Right renal pelvis (tissue), 4 donors: ENCODE data around the gene BBS2. TPM values are rescaled to one million over a fixed set of nuclear protein-coding genes. Genes with fewer than 3 reads are reported as not detected.
A peak's percentile ranks its signal among the peaks of the same experiment; 100 is the strongest.

ENCODE experiments used
- DNase-seq, 4 donors: peaks; one replicate each; pipeline ENCODE4 v3.0.0-alpha.2; 2013; ENCODE audit warnings: low read depth in 4 of 4, low spot score in 3 of 4, missing footprints in 1 of 4
- polyA plus RNA-seq, 4 donors: library from polyadenylated mRNA; unstranded; fragments of 120-200 nt; gene quantifications; one replicate each; pipeline ENCODE4 v1.2.1, GENCODE V29; 2013; ENCODE audit not compliant: insufficient read length in 4 of 4

The BBS2 gene
- polyA plus RNA-seq, 4 donors: 82.2 to 115 (median 104) TPM

DNA sequence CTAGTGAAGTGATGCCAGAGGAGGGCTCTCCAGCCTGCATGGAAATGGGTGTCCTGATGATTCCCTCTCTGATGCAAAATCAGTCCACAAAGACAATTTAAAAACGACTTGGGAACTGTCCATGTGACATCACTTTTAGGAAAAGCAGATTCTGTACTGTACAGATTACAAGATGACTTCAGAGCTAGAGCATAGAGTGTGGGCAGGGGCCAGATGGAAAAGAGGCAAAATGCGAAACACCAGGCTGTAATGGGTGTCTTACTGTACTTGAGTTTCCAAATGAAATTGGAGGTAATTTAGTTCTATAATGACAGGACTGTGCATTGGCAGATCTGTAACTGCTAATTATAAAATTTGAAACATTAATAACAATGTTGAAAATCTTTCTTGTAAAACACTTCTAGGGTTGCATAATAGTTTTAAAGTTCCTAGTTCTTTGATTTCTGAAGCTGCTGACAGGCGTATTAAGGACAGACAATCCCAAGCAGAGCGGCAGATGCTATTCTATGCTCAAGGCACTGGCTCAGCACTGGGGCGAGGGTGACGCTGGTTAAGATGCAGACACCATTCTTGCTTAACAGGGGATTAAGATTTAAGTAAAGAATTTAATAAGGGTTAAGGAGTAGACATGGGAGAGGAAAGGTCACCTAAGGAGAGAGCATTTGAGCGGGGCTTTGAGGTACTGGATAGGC is 38.9 kb downstream of the BBS2 start:
- DNase-seq: no peak

DNA sequence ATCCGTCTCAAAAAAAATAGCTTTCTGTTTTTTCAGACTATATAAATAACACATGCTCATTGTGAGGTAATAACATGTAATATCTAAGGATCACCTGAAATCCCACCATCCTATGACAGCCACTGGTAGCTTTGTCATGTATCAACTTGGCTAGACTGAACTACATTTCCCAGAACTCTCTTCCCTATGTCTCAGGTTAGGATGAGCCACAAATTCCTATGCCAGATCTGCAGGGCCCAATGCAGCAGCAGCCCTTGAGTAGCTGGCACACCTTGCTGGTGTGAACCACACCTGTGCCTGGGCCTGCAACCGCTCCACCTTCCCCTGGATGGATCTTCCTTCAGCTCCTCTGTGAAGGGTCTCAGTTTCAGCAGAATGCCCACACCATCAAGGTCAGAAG is 40.4 kb downstream of the BBS2 start:
- no peak for DNase-seq

DNA sequence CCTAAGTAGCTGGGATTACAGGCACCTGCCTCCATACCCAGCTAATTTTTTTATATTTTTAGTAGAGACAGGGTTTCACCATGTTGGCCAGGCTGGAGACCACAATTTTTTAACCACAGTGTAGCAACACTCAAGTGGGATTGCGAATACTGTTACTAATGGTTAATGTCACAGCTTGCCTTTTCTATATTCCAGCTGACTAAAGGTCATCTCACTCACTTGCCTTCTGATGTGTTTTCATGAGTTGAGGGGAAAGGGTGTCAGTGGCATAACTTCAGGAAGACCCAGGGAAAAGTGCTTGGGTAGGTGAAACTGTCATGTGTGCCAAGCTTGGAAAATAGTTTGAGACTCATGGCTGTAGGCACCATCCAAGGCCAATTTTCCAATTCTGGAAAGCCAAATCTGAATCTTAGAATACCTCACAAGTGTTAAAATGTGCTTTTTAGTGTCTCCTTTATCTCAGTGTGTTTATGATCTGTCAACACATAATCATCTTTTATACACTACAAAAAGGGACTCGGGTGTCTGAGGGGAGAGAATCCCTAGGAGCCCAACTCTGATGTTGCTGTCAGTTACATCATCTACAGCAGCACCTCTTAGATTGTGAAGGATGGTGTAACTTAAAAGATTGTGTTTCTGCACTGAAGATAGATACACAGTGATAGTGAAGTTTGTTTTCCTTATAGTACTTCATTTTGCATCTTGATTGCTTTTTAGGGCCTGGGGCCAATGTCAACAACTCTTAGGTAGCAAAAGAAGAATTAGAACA is 41.4 kb downstream of the BBS2 start:
- no peak for DNase-seq

DNA sequence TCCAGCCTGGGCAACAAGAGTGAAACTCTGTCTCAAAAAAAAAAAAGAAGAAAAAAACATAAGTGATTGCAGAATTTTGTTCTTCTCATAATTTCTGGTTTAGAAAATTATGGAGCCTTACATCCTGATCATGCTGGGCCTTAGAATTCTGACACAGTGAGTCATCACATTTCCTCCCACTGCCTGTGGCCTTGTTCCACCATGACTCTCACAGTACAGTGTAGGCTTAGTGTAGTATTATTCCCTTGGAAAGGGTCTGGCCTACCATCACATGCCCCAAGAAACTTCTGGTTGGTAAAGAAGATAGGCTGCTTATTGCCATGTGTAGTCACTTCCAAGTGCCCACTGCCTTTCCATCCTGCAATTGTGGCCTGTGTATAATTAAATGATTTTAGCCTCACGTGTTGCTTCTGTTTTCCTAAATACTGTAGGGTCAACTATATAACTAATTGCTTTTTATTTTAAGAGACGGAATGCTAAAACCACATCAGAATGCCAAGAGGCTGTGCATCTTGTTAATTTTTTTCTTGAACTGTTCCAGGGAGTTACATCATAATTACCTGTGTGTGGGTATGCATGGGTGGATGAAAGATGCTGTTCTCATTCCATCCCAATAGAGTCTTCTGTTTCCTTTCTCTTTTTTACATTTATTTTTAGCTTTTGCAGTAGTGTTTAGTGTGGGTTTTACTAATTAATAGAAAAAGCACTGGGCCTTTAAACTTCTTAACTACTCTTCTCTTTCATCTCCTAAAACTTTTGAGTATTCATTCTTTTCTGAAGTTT is 42.5 kb downstream of the BBS2 start:
- no peak for DNase-seq

DNA sequence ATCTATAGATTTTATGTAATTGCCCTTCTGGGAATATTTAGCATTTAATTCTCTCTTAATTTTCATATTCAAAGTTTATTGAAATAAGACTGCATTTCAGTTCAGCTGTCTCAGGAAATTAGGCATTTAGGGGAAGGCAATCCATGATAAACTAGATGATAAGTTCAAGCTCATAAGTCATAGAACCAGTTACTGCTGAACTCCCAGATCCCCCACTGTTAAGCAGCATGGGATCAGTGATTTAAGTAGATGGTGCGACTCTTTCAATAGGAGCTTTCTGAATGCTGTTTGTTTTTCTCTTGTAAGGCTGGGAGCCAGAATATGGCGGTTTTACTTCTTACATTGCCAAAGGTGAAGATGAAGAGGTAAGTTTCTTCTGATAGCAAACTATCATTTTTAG is 44.6 kb downstream of the BBS2 start:
- DNase-seq: no peak

DNA sequence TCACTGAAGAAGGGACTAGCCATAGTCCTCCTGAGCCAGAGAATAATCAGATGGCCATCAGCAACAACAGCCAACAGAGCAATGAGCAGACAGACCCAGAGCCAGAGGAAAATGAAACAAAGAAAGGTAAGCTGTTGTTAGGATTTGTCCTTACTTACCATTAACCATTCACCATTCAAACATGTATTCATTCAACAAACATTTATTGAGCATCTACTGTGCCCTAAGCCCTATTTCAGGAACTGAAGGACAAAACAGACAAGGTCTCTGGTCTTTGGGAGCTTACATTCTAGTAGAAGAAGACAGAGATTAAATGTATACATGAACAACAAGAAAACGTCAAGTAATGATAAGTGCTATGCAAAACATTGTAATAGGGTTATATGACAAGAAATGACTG is 49.2 kb downstream of the BBS2 start:
- no peak for DNase-seq

DNA sequence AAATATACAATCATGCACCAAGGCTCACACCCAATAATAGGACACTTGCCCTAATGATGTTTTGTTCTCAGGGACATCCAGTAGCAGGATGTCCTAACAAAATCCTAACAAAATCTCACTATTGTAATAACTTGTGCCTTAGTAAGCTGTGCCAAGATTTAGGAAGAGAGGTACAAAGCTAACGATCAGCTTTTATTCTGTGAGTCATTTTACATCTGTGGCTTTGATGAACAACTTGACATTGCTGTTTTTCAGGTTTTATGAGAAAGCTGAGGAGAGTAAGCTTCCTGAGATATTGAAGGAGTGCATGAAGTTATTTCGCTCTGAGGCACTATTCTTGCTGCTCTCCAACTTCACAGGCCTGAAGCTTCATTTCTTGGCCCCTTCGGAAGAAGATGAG is 49.6 kb downstream of the BBS2 start:
- DNase-seq: no peak

DNA sequence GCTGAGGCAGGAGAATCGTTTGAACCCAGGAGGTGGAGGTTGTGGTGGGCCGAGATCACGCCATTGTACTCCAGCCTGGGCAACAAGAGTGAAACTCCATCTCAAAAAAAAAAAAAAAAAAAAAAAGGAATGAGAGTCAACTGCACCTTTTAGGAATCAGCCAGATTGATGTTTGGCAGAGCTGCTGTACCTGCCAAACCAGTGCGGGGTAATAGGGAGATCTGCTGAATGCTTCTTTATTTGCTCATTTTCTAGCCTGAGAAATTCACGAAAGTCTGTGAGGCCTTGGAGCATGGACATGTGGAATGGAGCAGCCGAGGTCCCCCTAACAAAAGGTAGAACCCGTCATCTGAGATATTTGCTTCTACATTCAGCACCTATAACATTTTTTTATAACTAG is 50.1 kb downstream of the BBS2 start:
- DNase-seq: no peak

DNA sequence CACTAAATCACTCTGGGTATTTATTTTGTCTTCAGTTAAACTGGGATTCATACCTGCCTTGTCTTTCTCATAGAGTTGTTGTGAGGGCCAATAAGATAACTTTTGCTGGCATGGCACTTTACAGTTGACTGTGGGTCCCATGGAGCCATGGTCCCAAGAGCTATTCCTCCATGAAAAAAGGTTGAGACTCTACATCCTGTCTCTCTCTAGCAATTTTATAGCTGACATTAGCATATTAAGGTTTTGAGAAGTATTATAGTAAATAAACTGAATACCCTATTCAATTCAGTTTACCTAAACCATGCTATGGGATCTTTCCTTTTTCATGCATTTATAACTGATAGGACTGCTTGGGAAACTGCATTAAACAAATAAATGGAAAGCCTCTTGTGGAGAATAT is 51.0 kb downstream of the BBS2 start:
- DNase-seq: no peak

DNA sequence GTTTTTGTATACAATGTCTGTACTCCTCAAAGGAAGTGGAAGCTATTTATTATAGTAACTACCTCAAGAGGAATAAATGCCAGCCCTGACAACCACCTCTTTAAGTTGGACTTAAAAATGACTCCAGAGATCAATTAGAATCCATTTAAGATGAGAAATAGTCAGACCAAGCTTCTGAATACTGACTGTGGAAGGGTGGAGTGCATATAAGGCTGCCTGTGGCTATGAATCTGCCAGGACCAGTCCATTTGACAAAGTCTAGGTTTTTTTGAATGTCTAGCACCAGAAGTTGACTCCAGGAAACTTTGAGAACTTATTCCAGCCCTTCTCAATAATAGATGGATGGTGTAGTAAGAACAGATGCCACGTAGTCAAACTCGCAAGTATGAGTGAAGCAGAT is 53.5 kb downstream of the BBS2 start:
- no peak for DNase-seq

DNA sequence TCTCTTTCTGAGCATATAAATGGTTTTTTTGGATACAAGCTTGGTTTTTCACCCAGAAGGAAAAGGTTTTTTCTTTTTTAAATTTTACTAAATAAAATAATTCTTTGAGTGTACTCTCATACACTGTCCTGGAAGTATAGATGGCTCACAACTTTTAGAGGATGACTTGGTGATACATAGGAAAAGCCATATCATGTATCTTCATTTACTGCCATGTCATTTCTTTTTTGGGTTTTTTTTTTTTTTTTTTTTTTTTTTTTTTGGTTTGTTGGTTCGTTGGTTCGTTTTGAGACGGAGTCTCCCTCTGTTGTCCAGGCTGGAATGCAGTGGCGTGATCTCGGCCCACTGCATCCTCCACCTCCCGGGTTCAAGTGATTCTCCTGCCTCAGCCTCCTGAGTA is 56.7 kb downstream of the BBS2 start:
- no peak for DNase-seq

DNA sequence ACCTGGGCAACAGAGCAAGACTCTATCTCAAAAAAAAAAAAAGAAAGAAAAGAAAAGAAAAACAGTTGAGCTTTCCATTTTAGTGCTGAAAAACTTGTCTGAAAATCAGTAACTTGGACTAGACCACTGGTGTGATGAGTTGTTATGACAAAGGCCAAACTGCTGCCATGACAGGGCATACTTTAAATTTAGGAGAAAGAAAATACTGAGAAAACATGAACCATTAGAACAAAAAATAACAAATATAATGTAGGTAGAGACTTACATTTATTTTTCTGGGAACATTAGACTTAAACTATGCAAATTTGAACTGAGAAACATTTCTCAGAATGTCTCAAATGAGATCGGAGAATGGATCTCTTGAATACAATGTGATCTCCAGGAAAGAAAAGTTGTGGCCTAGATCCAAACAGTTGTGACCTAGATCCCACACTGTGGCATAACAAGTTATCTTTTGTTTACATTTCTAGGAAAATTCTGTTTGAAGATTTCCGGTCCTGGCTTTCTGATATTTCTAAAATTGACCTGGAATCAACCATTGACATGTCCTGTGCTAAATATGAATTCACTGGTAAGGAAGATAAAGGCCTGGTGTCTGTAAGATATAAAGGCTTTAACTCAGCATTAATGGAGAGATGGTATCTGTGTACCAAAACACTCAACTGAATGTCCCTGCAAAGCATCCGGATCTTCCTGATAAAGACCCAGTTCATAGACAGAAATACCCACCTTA is 57.6 kb downstream of the BBS2 start:
- no peak for DNase-seq

DNA sequence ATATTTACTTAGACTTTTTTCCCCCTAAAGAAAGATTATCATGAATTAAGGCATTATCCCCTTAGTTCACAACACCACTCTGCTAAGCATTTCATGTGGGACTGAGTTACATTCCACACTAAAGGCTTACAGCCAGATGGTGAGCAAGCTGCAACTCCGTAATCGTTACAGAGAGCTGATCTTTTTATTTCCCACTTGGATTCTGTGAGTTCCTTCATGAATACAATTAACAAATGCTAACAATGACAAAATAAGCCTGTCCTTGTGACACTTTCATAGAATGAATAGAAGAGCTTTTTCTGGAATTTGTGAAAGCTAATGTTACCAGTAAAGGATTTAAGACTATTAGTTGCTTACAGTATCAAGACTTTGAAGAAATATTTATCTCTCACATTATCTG is 59.7 kb downstream of the BBS2 start:
- no peak for DNase-seq

DNA sequence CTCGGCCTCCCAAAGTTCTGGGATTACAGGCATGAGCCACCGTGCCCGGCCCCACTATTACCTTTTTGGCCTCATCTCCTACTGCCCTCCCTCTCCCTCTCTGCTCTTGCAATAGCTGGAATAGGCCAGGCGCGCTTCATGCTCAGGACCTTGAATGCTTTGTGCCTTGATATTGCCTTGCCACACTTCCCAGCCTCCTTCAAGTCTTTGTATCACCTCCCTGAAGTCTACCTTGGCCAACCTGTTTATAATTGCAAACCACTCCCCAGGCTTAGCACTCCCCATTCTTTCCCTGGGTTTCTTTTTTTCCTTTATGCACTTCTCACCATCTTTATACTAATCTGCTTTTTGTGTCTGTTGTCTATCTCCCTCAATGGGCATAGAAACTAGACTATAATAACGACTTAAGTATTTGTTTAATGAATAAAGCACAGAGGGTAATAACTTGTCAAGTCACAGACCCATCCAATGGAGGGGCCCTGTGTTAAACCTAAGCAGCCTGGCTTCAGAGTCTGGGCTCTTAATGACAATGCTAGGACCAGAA is 61.8 kb downstream of the BBS2 start:
- DNase-seq: no peak

DNA sequence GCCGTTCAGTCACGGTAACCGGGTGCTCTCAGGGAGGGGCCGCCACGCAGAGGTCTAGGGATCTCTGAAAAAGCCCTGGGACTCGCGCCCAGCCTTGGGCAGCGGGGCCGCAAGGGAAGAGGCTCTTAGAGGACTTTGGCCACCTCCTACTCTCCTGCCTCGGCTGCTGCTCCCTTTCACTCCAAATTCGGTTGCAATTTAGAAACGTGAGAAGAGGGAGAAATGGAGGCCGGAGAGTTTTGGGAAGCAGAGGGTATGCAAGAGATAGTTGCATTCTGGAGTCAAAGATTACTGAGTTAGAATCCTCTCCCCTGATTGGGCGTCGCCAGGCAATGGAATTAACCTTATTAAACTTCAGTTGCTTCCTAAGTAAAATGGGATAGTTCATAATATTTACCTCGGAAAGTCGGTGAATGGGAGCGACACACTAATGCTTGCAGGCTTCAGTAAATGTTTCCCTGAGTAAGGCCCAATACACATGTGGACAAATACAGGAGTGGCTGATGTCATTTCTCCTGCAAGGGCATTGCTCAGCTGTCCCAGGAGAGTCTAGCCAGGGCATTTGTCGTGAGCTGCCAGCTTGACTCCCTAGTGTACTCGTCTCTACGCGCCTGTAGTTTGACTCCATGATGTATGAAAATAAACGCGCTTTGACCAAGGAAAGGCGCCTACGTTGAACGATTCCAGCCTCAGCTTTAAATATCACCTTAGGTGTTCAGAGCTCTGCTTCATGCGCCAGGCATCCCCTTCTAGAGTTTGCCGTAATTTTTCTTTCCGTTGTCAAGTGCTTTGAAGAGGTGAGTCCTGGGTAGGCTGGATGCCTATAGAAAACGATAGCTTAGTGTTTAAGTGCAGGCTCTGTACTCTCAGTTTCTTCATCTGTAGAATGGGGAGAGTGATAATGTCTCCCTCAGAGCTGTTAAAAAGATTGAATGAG is 67.8 kb downstream of the BBS2 start:
- DNase-seq: peak in 2 of 4 donors; percentile 3 to 26

DNA sequence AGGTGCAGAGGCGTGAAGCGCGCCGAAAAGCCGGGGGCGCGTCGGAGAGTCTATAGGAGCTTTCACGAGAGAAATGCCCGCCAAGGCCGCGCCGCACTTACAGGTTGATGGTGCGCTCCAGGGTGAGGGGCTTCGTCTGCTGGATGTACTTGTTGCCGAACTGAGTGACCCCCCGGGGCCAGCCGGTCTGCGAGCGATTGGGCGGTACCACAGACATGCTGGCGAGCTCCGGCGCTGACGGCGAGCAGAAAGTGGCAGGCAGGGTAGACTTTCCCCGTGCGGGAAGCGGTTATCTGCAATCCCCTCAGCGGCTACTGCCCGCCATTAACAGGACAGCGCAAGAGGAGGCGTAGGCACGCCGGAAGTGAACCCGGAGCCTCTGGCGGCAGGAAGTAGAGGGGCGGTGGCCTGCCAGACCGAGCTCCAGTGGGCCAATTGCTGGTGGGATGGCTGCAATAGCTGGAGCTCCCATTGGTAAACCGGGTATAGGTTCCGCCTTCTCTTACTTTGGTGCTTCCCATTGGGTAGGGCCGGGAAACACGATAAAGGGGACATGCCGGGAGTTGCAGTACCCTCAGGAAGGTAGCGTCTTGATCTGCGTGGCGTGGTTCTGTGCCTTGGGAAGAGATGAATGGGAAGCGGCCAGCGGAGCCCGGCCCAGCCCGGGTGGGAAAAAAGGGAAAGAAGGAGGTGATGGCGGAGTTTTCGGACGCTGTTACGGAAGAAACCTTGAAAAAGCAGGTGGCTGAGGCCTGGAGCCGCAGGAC is 68.7 kb downstream of the BBS2 start, which contains the start of the genes NUDT21 and OGFOD1:
NUDT21 (minus strand) TSS at position 347 of the 767 bp plus-strand sequence; CDS start at position 217, 130 bp downstream.
OGFOD1 (plus strand) TSS at position 569 of the 767 bp plus-strand sequence; CDS start at position 628, 59 bp downstream.
- peak; percentile 82 to 95 (median 94) for DNase-seq

DNA sequence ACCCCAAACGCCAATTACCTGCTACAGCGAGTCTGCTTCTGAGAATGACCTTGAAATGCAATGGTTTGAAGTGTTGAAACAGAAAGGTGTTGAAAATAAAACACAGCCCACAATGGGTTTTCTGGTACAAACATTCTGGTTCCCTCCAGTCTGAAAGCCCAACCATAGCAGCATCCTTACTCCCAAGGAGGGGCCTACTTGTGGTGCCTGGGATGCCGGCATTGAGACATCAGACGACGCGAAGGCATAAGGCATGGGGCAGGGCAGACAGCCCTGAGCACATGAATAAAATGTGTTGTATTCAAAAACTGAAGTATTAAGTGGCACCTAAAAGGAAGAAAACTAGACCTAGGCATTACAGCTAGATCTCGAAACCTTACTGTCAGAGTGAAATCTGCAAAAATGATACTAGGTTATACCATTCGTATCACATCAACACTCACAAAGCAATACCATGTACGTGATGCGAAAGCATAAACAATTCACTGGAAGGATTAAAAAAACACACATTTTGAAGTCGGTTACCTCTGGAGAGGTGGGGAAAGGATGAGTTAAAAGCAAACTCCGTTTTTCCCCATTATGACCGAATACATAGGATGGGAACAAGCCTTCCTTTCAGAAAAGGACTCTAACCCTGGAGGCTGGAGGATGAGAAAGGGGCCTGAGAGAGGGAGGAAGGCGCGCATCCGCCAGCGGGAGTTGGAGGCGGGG is 69.4 kb downstream of the BBS2 start:
- DNase-seq: no peak

DNA sequence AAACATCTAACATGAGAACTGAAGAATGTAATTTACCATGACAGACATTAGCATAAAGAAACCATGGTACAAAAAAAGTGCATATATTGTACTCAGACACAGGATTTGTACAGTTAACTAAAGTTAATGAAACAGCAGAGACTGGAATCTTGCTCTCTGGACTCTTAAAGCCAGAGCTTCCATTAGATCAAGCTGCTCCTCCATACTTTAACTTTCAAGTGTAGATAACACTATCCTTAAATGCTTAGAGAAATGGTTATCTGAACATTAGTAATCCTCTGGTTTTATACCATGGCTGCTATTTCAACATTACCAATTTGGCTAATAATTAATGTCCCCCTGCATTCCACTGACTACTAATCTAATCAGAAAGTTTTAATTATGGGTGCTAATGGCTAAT is 71.8 kb downstream of the BBS2 start:
- DNase-seq: no peak
